Stimulated activated CD4-positive, alpha-beta T cell treated with anti-CD3 and anti-CD28 coated beads, Interleukin-1b, Interleukin-23, amount 100 ng/mL, for 4 hours (primary cell): Measurements from ENCODE around the gene CIAO3.
"Not testable (repeated sequence)": the region's sequence is repeated elsewhere in the genome, so short reads cannot be mapped to it uniquely, and the experiment has no call there.

Experiments used
- DNase-seq, 2 donors: peaks; one replicate each; pipeline ENCODE4 v3.0.0-alpha.2; 2020; ENCODE audit warnings: low read depth in 2 of 2

CIAO3 gene

DNA sequence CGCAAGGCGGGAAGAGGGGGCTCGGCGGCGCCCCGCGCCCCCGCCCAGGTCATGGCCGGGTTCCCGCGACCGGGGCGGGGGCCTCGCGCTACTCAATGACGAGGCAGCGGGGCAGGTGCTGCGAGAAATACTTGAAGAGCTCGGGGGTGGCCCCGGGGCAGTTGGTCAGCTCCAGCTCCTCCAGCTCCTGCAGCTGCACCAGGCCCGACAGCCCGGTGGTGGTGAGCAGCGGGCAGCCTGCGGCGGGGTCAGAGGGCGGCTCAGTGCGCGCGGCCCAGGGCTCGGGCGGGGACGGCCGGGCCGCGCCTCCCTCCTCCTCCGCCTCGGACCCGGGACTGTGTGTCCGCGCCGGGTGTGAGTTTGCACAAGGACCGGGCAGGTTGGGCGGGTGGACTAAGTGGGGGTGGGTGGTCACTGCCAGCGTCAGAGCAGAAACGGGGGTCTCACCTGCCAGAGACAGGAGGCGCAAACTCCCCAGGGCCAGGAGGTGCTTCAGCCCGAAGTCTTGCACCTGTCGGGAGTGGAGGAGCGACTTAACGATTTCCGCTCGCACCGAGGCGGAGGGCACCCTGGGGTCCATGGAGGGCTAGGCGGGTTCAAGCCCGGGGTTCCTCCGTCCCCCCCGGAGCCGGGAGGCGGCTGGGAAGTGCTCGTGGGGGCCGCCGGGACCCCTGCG is 46.5 kb downstream of the CIAO3 start:
- no peak for DNase-seq

DNA sequence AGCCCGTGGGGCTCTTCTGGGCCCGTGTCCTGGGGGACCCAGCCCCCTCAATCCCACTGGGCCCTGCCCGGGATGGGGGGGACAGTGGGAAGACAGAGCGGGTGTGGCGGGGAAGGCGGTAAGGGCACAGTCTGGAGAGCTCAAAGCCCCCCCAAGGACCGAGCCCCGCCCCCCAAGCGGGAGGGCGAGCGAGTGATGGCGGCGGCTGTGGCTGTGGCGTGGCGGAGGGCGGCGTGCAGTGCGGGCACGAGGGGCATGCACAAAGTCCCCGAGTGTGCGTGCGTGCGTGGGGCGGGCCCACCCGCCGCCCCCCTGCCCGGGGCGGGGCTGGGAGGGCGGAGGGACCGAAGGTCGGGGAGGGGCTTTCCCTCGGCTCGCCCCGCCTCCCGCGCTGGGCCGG is 47.0 kb downstream of the CIAO3 start:
- DNase-seq = no peak

DNA sequence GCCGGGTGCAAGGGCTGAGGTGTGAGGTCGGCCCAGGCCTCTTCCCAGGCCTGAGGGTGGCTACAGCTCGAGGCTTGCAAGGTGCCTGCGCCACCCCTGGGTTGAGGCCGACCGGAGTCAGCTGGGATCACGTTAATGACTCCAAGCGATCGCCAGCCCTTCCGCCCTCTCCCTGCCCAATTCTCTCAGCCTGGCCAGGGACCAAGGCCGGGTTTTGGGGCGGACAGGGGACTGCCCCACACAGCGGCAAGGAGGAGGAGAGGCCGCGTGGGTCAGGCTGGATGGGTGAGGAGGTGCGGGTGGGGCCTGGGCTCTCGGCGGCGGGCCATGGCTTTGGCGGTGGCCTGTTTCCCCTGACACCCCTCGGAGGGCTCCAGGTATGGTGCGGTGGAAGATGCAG is 47.4 kb downstream of the CIAO3 start:
- DNase-seq = no peak

DNA sequence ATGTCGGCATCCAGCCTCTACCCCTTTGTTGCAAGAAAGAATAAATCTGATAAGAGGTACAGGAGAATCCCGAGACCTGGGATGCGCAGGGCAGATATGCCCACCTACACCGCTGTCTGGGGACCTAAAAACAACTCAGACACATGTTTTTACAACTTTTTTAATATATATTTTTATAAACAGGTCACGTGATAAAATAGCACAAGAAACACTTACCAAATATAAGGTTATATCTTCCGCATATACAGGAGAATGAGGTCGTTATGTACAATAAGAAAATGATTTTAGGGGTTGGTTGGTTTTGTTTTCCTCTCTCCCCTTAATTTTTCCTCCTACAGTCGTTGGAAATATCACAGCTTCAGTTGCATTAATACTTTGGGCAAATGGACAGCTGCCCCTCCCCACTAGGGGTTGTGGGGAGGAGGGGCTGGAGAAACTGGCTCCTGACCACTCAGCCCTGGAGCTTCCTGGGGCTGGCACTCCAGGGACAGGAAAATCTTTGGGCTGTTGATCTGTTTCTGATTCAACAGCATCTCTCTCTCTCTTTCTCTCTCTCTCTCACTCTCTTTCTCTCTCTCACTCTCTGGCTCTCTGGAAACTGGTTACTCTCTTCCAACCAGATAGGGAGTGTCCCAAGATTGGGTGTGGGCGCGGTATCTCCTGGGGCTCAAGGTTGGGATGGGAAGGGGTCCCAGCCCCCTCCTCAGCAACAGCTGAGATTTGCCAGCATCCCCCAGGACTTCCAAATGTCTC is 48.3 kb downstream of the CIAO3 start:
- no peak for DNase-seq

DNA sequence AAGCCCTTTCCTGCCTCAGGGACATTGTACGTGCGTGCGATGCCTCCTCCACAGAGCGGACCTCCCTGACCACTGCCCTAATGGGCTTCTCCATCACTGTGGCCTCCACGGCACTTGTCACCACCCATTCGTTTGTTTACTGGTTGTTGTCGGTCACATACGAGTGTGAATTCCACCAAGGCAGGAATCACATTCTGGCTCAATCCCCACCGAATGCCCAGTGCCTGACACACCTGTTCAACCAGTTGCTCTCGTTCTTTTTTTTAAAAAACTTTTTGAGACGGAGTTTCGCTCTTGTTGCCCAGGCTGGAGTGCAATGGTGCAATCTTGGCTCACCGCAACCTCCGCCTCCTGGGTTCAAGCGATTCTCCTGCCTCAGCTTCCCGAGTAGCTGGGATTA is 49.6 kb downstream of the CIAO3 start:
- DNase-seq = not testable (repeated sequence)

DNA sequence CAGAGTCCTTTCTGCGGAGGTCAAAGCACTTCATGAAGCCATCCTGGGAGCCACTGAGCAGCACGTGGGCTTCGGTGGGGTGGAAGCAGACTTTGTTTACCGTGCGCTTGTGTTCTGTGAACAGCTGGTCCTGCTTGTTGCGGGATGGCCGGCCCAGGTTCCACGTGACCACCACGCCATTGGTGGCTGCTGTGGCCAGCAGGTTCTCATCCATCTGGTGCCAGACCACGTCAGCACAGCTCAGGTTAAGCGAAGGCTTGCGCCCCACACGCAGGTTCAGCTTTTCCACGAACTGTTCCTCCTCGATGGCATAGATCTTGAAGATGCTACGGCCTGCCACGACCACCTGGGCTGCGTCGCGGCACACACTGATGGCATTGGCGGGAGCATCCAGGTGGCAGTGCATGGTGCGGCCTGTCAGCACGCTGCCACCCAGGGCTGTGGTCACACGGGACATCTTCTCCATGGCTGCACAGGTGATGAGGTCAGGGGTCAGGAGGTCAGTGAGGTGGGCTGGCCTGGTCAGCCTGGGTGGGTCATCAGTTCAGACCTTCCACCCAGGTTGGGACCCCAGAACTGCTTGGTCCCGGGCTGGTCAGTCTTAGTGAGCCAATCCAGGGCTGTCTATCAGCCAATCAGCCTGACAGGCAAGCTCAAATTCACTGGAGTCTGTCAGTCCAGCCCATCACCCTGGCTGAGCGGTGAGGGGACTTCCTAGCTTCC is 51.5 kb downstream of the CIAO3 start:
- no peak for DNase-seq

DNA sequence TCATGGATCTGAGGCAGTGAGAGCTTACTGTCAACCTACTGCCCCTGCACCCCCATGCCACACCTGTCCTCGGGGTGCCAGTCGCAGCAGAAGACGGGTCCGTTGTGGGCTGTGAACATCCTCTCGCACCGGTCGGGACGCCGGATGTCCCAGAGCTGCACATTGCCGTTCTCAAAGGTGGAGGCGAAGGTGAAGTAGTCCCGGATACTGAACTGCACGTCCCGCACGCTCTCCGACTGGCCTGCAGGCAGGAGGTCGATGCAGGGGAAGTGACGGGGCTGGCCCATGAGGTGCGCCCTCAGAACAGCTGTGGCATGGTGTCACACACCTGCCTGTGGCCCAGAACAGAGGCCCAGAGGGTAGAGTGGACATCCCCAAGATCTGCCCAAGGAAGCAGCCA is 53.3 kb downstream of the CIAO3 start:
- no peak for DNase-seq

DNA sequence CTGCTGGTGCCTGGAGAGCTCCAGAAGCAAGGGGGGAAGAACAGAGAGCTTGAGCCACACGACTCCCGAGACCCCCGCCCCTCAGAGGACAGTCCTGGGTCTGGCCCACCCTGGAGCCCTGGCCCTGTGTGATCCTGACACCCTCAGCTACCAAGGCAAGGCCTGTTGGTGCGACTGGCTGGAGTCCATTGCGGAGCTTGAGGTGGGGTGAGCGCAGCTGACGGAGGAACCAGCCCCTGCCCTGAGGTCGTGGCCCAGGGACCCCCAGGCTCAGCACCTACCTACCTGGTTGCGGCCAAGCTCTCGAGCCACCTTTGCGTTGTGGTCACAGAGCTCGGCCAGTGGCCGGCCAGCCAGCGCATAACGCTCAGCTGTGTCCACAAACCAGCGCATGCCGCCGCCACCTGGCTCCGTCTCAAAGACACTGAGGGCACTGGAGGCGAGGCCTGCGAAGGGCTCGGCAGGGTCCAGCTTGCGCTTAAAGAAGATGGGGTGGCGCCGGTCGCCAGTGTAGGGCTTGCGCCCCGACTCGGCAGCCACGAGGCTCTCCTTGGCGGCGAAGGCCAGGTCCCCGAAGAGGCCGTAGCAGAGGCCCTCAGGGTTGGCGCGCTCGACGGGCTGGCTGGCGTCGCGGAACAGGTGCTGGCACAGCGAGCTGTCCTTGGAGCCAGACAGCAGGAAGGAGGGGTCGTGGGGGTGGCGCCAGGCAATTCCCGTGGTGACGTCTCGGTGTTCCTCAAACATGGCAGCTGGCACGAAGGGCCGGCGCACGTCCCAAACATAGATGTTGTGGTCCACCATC is 54.1 kb downstream of the CIAO3 start:
- DNase-seq = no peak

DNA sequence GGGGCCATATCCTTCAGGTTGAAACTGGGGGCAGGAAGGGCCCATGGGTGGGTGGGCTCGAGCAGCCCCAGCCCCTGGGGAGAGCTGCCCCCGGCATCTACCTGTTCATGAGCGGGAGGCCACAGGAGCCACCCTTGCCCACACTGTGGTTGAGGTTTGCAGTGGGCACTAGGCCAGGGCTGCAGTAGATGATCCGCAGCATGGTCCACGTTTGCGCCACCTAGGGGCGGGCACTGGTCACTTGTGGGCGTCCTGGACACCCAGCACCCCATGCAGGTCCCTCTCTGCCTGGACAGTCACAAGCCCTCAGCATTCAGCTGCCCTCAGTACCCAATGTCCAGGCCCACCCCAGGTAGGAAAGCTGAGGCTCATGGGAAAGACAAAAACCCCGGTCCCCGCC is 54.8 kb downstream of the CIAO3 start:
- DNase-seq = no peak

DNA sequence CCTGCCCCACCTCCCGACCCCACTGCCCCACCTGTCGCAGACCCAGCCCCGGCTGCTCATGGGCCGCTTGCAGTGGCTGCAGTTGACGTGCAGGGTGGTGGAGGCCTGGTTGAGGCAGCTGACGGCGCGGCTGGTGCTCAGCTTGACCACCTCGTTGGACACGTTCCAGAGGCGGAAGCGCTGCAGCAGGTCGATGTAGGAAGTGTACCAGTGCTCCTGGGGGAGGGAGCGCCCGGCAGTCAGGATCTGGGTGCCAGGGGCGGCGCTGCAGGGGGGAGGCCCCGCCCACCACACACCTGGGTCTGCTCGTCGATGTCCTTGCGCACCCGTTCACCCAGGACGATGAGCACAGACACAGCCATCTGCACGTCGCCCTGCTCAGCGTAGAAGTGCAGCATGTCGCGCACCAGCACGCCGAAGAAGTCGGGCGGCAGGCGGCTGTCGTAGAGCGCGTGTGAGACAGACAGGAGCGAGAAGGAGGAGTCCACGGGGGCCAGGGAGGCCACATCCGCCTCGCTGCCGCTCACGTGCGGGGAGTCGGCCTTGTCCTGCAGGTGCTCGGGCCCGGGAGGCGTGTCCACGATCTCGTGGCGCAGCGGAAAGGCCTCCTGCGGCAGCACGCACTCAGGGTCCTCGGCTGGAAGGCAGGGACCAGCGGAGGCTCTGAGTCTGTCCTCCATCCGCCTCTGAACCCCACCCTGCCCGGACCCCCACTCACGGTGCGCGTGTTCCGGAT is 55.7 kb downstream of the CIAO3 start:
- no peak for DNase-seq

DNA sequence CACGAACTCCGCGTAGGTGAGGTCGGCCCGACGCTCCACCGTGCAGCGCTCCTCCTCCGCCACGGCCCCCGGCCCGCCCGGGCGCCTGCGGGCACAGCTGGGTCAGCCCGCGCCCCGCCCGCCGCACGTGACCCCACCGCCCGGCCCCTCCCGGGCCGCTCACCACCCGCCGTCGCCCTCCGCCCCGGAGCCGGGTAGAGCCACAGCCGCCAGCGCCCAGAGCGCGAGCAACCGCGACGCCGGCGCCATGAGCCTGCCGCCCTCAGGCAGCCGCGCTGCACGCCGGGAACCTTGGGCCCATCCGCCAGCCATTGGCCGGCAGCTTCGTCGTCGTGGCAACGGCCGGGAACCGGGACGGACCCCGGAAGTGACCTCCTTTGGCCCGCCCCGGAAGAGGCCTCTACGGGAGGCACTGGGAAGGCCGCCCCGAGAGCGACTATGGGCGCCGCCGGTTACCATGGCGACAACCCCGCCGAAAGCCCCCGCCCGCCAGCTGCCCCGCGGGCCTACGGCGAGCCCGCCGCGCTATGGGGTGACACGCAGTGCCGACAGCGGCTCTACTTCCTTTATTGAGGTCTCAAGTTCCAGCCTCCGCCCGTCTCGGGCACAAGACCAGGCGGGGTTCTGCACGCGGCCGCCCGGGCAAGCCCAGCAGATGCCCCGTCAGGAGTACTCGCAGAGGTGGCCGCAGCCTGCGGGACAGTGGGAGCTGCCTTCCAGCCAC is 56.6 kb downstream of the CIAO3 start, which contains the start of gene JMJD8:
TSS of gene JMJD8 (minus strand) at position 264 of the 724 bp plus-strand sequence. CDS start at position 249, 15 bp downstream.
- peak; percentile 91 to 97 for DNase-seq

DNA sequence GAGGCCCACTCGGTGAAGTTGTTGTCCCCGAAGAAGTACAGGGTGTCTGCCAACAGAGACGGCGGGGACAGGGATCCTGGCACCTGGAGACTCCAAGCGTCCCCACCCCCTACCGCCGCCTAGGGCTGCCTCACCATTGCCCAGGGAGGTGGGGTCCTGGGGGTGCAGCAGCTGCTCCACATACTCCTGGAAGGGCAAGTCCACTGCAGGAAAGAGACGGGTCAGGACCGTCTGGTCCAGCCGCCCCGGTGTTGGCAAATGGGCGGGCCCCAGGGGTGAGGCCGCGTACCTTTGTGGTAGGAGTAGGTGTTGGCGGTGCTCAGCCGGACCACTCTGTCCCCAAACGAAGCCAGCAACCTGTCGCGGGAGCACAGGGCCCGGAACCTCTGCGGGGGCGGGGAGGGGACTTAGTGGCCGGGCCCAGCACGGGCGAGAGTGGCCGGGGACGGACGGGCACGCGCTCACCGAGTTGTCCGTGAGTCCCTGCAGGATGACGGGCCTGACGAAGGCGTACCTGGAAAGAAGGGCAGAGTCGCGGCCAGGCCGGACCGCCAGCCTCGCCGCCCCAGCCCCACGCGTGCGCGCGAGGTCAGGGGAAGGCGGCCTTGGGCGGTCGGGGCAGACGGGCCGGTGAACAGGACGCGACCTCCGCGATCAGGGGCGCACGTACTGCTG is 57.3 kb downstream of the CIAO3 start:
- DNase-seq = no peak

DNA sequence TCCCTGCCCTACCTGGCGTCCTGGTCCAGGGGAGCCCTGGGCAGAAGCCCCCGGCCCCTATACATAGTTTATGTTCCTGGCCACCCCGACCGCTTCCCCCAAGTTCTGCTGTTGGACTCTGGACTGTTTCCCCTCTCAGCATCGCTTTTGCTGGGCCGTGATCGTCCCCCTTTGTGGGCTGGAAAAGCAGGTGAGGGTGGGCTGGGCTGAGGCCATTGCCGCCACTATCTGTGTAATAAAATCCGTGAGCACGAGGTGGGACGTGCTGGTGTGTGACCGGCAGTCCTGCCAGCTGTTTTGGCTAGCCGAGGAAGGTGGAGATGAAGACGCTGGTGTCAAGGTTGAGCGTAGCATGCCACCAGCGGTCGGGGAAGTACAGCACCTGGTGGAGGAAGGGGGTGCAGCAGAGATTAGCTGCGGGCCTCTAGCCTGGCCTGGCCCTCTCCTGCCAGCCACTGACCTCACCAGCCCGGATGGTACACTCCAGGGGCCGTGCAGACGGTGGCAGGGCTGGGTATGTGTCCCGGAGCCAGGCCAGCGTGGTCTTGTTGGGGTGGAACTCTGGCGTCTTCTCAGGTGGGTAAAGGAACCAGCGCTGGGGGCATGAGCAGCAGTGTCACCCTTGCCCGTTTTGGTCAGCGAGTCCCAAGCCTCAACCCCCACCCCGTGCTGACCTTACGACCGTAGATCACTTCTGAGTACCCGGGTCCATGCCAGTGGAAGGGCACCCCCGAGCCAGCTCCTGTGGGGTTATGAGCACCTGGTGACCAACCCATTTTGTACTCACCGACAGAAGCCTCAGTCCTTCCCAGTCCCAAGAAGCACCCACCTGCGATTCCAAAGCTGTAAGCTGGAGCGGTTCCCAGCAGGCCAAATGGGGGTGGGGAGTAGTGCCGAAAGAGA is 58.1 kb downstream of the CIAO3 start:
- DNase-seq = no peak

DNA sequence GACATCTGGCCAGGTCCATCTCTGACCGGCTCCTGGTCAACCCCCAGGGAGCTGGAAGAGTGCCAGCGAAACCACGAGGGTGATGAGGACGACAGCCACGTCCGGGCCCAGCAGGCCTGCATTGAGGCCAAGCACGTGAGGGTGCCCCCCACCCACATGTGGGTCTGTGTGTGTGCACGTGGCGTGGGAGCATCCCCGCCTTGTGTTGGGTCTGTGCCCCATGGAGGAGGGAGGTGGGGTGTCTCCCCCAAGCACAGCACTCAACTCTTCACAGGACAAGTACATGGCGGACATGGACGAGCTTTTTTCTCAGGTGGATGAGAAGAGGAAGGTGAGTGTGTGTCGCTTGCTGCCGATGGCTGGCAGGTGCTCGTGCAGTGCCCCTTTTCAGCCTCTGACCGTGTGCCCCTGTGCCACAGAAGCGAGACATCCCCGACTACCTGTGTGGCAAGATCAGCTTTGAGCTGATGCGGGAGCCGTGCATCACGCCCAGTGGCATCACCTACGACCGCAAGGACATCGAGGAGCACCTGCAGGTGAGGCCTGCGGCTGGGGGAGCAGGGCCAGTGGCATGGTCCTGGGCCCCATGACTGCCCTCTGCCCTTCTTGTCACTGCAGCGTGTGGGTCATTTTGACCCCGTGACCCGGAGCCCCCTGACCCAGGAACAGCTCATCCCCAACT is 58.9 kb downstream of the CIAO3 start:
- DNase-seq = no peak

DNA sequence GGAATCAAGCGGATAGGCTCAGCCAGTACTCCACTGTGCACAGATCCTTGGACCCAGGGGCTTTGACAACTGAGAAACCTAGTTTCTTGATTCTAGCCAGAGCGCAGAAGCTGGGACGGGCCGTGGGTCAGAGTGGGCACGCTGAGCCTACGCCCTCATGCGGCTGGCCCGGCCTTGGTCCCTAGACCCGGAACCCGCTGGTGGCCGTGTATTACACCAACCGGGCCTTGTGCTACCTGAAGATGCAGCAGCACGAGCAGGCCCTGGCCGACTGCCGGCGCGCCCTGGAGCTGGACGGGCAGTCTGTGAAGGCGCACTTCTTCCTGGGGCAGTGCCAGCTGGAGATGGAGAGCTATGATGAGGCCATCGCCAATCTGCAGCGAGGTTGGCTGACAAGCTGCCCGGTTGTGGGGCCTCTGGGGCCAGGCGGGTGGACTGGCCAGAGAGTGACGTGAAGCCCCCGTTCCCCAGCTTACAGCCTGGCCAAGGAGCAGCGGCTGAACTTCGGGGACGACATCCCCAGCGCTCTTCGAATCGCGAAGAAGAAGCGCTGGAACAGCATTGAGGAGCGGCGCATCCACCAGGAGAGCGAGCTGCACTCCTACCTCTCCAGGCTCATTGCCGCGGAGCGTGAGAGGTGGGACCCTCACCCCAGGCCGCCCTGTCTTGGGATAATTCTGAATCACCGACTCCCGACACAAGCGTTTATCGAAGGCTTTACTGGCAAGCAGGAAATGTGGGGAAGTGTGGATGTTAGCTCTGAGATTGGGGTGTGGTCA is 59.6 kb downstream of the CIAO3 start:
- DNase-seq = no peak

DNA sequence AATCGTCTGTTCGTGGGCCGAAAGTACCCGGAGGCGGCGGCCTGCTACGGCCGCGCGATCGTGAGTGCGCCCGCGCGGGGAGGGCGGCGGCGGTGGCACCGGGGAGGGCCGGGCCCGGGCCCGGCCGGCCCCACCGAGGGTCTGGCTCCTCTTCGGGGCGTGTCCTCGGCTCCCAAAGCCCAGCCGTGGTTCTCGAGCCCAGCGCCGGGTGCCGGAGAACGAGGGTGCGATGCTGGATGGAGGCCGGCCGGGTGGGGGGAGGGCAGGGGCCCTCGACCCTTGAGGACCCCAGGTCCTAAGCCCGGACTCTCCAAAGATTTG is 60.2 kb downstream of the CIAO3 start:
- DNase-seq = no peak

DNA sequence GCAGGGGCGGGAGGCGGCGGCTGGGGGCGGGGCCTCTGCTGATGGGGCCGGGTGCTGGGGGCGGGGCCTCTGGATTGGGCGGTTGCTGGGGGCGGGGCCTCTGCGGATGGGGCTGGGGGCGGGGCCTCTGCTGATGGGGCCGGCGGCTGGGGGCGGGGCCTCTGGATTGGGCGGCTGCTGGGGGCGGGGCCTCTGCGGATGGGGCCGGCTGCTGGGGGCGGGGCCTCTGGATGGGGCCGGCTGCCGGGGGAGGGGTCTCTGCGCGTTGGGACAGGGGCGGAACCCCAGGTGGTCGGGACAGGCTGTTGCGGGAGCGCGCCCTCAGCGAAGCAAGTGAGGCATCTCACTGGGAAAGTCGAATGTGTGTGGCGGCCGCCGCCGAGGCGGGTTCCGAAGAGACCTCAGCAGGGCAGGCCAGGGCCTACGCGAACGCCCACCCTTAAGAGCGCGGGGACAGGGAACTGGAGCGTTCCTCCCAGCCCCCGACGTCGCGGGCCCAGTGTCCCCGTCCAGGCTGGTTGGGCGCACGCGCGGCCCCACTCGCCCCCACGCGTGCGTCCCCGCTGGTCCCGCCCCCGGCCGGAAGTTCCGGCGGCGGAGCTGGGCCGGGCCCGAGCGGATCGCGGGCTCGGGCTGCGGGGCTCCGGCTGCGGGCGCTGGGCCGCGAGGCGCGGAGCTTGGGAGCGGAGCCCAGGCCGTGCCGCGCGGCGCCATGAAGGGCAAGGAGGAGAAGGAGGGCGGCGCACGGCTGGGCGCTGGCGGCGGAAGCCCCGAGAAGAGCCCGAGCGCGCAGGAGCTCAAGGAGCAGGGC is 60.8 kb downstream of the CIAO3 start, which contains the start of gene STUB1:
TSS of gene STUB1 (plus strand) at position 597 of the 811 bp plus-strand sequence. CDS start at position 713, 116 bp downstream.
- DNase-seq = peak; percentile 89 to 91
